ENCODE data around the gene DPP9. TPM values are rescaled to one million over a fixed set of nuclear protein-coding genes. Genes with fewer than 3 reads are reported as not detected.

DPP9 gene
- total and polyA plus RNA-seq, 2 of the 4 experiments (the other 2 are of a cell fraction) = 12.4 to 33.0 TPM

GRCh38 chr19:4654437-4655361 is 68.9 kb downstream of the DPP9 start:
- Histone ChIP-seq H3K9me3 (ENCODE audit: control insufficient read depth, insufficient read depth, low read length) (no peaks in the 10 kb centered on the region; the same call in 1 of the 2 replicates), H2BK20ac (ENCODE audit: low read depth, low read length) (no peak overlapping the region), H2BK15ac (ENCODE audit: low read depth, low read length) (no peak overlapping the region), H2AFZ (replicated peaks; ENCODE audit: low read length, poor library complexity) (no peak overlapping the region), H3K14ac (replicated peaks; ENCODE audit: low read depth, low read length) (no peak overlapping the region), H4K91ac (ENCODE audit: insufficient read depth, low read depth, low read length) (no peak overlapping the region), H2BK5ac (ENCODE audit: low read depth, low read length, poor library complexity, severe bottlenecking) (no peak overlapping the region), H3K79me1 (ENCODE audit: low read depth in 1 of 2, low read length in 2 of 2) (peaks cover 0 to 17% of the 10 kb centered on the region in 2 experiments; a peak in 2 of 4 replicates), H3K36me3 (ENCODE audit: control insufficient read depth, insufficient read depth, low read length) (peaks cover 42% of the 10 kb centered on the region), H3K18ac (ENCODE audit: low read depth, low read length) (no peak overlapping the region), H3K4me2 (ENCODE audit: low read depth, low read length) (no peak overlapping the region), H3K27ac (ENCODE audit: insufficient read depth, low read length) (no peak overlapping the region), H4K8ac (ENCODE audit: low read depth in 2 of 2, low read length in 2 of 2) (no peak overlapping the region), H3K56ac (ENCODE audit: extremely low read depth, insufficient read depth, low read length) (no peak overlapping the region), H2AK5ac (ENCODE audit: low read depth, low read length) (no peak overlapping the region), H3K4me1 (ENCODE audit: control insufficient read depth, insufficient read depth, low read length) (no peaks in the 10 kb centered on the region), H2BK120ac (ENCODE audit: low read depth, low read length) (no peak overlapping the region), H3K9ac (ENCODE audit: low read depth, low read length) (no peak overlapping the region), H3K4ac (ENCODE audit: low read depth, low read length) (no peak overlapping the region), H3K9me1 (ENCODE audit: insufficient read depth, low read length) (no peaks in the 10 kb centered on the region), H3K23ac (ENCODE audit: low read depth, low read length) (no peak overlapping the region), H4K5ac (ENCODE audit: low read depth, low read length) (no peak overlapping the region), H4K20me1 (ENCODE audit: insufficient read depth, low read length) (peaks cover 5% of the 10 kb centered on the region), H3K4me3 (ENCODE audit: insufficient read depth, low read depth, low read length) (no peak overlapping the region), H3K27me3 (ENCODE audit: control insufficient read depth, insufficient read depth, low read length) (no peaks in the 10 kb centered on the region), H2AK9ac (replicated peaks; ENCODE audit: low read depth, low read length, poor library complexity) (no peak overlapping the region)
- DNase-seq (no peak), ATAC-seq (ENCODE audit: low read depth) (no peak)
- POLR2A ChIA-PET (ENCODE audit: unreplicated experiment) = no interaction called here
- CTCF ChIA-PET = no interaction called here
- BruUV-seq (replicated peaks) = no TSS peak
- dilution Hi-C loops (cut with HindIII; ENCODE audit: low sequenced_read_pairs, unreplicated experiment) (no loop called here), in situ Hi-C loops (cut with MboI; ENCODE audit: low sequenced_read_pairs) (no loop called here), intact Hi-C loops (cut with micrococcal nuclease) (loop anchor here (2.0 kb wide), 1 partner anchor 14 kb away; no protein-coding TSS in a partner anchor)
- WGBS, 2 experiments (ENCODE audit: extremely low coverage in 2 of 2, insufficient read length in 1 of 2) = 95% methylated on average over 8 of the region's 27 CpGs; no CpG with 5 or more reads in 1 of the 2 experiments
- TF ChIP-seq CEBPB (IDR thresholded peaks at IDR 0.05; ENCODE audit: low read depth, low read length) (no peak), RAD21 (IDR thresholded peaks at IDR 0.05; ENCODE audit: low read length) (no peak), FOS (IDR thresholded peaks at IDR 0.05; ENCODE audit: low read depth, low read length) (no peak), CHD1 (IDR thresholded peaks at IDR 0.05; ENCODE audit: low read depth, low read length) (no peak), USF2 (IDR thresholded peaks at IDR 0.05; ENCODE audit: low read depth, low read length) (no peak), SMC3 (IDR thresholded peaks at IDR 0.05; ENCODE audit: low read depth, low read length) (no peak), MAFK (IDR thresholded peaks at IDR 0.05; ENCODE audit: low read depth, low read length) (no peak), MXI1 (IDR thresholded peaks at IDR 0.05; ENCODE audit: borderline replicate concordance, low read depth, low read length) (no peak), RFX5 (IDR thresholded peaks at IDR 0.05; ENCODE audit: low read depth, low read length) (no peak), BHLHE40 (IDR thresholded peaks at IDR 0.05; ENCODE audit: low read depth, low read length) (no peak), RCOR1 (IDR thresholded peaks at IDR 0.05; ENCODE audit: insufficient replicate concordance, low read length) (no peak), NFE2L2 (IDR thresholded peaks at IDR 0.05; ENCODE audit: low read depth, low read length) (no peak), MAZ (IDR thresholded peaks at IDR 0.05; ENCODE audit: borderline replicate concordance, low read depth, low read length) (no peak), CTCF (conservative IDR thresholded peaks at IDR 0.05; ENCODE audit: low read depth, low read length) (no peak)

Data from IMR-90 (cell line).